CD4-positive, alpha-beta T cell treated with Interleukin-6 for 4 hours (primary cell): ENCODE data around the gene SLC30A2.

Experiments
- DNase-seq: peaks from one replicate; pipeline ENCODE4 v3.0.0-alpha.2; 2020; ENCODE audit warnings: mixed read lengths

The SLC30A2 gene

DNA sequence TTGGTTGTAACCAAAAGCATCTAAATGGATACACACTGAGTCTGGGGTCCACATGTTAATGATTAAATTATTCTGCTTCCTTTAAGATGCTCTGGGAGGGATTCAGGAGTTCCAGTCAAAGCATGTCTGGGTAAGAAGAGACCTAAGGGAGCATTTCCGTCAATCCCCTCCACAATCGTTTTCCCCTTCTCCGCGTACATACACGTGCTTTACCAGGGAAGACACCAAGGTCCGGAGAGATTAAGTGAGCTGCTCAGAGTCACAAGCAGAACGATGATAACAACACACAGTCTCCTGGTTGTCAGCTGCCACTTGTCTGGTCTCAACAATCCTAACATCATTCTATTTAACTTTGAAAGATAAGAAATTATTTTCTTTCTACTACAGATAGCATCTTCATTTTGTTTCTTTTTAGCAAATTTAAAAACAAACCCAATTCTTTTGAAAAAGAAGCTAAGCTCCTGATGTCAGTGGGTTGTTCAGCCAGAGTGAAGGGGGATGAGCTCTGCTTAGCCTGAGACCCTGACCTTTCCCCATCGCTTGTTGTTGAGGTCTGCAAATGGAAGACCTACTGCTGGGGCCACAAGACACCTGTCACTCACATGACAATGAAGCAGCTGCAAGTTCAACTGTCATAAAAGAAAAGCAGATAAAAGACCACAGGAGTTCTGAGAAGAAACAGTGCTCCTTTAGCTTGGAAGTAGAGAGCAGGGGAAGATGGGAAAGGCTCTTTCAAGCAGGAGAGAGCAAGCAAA lies 52.5 kb downstream of the SLC30A2 start:
- DNase-seq: no peak

DNA sequence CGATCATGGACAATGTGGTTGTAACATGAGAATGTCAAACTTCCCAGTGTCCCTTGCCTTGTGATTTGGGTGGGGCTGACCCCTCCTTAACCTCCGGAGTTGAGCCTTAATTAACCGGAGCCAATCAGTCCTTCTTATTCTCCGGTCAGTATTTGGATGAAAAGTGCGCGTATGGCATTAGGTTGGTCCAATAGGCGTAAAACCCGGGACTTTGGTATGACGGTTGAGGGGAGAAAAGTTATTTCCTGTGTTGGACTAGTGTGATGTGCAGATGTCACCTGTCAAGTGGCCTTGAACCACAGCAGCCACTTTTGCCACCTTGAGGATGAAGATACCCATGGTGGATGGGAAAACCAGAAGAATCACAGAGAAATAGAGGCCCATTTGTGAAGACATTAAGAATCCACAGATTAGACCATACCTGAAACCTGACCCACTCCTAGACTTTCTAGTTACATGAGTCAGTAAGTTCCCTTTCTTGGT lies 53.2 kb downstream of the SLC30A2 start:
- no peak for DNase-seq

DNA sequence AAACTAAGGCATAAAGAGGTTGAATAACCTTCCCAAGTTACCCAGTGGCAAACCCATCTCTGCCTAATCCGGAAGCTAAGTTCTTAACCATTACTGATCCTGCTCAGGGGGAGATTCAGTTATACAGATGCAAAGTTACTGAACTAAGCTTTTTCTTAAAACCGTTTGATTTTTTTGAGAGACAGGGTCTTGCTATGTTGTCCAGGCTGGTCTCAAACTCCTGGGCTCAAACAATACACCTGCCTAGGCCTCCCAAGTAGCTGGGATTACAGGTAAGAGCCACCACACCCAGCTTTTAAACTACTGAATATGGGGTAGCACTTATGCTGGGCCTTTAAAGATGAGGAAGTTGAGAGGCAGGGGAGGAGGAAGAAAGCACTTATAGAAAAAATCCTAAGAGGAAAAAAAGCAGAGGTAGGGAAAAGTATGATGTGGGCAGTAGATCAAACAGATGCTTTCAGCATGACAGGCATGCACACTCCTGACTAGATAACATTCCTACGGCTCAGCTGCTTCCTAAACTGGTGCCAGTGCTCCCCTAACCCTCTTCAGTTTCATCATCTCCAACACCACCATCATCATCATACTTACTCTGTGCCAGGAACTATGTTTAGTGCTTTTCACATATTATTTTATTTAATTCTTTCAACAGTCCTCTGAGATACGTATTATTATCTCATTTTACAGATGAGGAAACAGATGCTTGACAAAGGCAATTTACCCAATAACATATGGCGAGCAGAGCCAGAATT lies 53.8 kb downstream of the SLC30A2 start:
- no peak for DNase-seq

DNA sequence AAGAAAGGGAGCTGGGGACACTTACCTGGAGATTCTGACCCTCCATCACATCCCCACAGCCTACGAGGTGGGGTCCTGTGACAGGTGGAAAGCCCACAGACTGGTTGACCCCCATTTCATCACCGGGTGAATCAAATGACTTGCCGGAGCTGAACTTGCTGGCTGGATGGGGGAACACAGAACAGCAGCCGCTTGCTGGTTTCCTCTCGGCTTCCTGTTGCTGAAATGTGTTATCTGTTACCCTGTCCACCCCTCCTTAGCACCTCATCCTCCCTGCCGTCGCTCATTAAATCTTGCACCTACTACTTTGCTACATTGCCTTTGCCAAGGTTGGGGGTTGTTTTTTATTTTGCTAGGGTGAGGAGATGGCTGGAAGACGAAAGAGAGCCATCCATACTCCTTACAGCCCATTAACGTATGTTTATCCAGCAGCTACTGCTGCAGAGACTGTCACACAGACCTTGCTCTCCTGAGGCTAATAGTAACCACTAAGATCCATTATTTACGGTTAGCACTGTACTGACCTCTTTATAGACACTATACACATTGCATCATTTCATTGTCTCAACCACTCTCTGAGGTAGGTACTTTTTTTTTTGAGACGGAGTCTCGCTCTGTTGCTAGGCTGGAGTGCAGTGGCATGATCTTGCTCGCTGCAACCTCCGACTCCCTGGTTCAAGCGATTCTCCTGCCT lies 55.1 kb downstream of the SLC30A2 start:
- DNase-seq: peak; percentile 71

DNA sequence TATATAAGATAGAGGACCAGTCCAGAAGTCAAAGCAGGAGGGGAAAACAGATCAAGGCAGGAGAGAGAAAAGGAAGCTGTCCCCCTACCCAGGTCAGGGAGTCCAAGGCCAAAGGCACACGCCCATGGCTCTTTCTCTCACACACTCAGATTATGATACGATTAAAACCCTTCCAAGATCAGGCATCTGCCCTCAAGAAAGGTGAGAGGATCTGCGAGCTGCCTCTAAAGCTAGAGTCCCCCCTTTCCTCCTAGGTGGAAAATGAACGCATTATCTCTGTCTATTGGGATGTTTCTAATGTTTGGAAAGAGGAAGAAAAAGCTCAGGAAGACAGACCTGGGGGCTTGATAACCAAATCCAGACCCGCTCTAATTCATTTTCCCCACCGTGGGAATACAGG lies 55.7 kb downstream of the SLC30A2 start:
- no peak for DNase-seq

DNA sequence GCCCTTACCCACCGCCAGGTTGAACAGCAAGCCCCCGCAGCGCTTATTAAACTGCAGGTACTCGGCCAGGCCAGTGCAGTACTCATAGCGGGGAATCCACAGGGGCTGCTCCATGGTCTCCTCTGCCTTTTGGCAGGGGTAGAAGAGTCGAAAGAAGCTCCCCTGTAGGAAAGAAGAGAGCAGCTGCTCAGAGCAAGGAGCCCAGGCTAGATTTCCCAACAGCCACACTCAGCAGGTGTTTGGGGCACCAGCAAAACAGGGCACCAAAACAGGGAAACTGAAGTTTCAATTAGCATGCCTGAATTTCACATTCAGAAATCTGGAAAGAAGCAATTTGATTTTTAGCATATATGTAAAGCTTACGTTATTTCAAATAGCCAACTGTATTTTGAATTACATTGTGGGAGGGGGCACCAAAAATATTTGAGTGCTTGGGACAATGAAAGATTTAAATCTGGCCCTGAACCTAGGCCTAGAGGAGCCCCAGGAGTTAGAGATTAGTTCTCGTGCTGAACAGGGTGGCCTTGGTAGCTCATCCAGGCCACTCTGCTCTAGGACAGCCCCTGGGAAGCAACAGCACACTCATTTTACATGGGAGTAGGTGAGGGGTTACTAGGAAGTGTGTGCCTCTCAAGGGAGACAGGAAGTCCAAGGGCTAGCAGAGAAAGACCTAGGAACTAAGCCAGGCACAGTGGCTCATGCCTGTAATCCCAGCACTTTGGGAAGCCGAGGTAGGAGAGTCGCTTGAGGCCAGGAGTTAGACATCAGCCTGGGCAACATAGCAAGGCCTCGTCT lies 56.3 kb downstream of the SLC30A2 start:
- no peak for DNase-seq

DNA sequence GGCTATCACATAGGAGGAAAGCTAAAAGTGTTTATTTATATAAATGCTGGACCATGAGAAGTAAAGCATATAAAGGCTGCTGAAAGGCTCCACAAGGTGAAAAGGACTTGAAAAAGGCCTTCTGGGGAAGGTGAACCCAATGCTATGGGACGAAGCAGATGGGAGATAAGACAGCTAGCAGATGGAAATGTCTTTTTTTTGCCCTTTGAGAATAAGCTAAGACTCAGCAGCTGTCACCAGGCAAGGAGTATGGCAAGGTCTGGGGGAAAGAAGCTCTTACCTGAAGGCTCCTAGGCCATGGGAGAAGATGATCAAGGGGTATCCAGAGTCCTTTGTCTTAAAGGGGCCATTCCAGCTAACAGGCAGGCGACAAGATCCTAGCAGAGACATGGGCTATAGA lies 58.0 kb downstream of the SLC30A2 start:
- no peak for DNase-seq
